Keratinocyte (primary cell): ENCODE data around the gene OLFML2A. TPM values are rescaled to one million over a fixed set of nuclear protein-coding genes. Genes with fewer than 3 reads are reported as not detected.

Experiments
- DNase-seq: peaks from one replicate; pipeline ENCODE4 v3.0.0-alpha.2; 2011; ENCODE audit warnings: low read depth, missing footprints, low spot score
- FAIRE-seq: peaks from 2 replicates; lab custom pipeline; 2011; peaks lifted over from hg19 to GRCh38; lab: Jason Lieb, UNC
- H2AFZ ChIP-seq: 2 replicates; pipeline ENCODE4 v1.6.0; 2012; ENCODE audit warnings: low read length, control low read depth, inconsistent platforms; ENCODE audit not compliant: control insufficient read depth
- H3K27ac ChIP-seq: 2 replicates; pipeline ENCODE4 v1.5.1; 2011; ENCODE audit warnings: low read length; ENCODE audit not compliant: control insufficient read depth, insufficient read depth
- H3K27me3 ChIP-seq: 3 replicates; pipeline ENCODE4 v1.6.0; 2011; ENCODE audit warnings: low read length; ENCODE audit not compliant: control insufficient read depth, insufficient read depth; ENCODE audit errors: extremely low read depth
- H3K36me3 ChIP-seq, 2 experiments: 2 replicates in 1 of 2; 3 replicates in 1 of 2; pipeline ENCODE4 v1.5.1; 2011; ENCODE audit warnings: low read length in 2 of 2, mild to moderate bottlenecking in 1 of 2; ENCODE audit not compliant: control insufficient read depth in 2 of 2, insufficient read depth in 2 of 2; ENCODE audit errors: extremely low read depth in 1 of 2
- H3K4me1 ChIP-seq: 3 replicates; pipeline ENCODE4 v1.5.1; 2011; ENCODE audit warnings: low read length; ENCODE audit not compliant: control insufficient read depth, insufficient read depth; ENCODE audit errors: extremely low read depth
- H3K4me2 ChIP-seq: 3 replicates; pipeline ENCODE4 v1.6.0; 2011; ENCODE audit warnings: low read depth, low read length; ENCODE audit not compliant: control insufficient read depth, insufficient read depth; ENCODE audit errors: extremely low read depth
- H3K4me3 ChIP-seq, 3 experiments: fragments of 200-600 bp in 1 of 3; sonication (generic) in 1 of 3; 2 replicates in 2 of 3; 3 replicates in 1 of 3; pipeline ENCODE4 v1.5.1; 2011 to 2016; ENCODE audit warnings: low read length in 3 of 3, mild to moderate bottlenecking in 3 of 3, control low read depth in 2 of 3, inconsistent platforms in 1 of 3, low read depth in 1 of 3, mixed read lengths in 1 of 3, mixed run types in 1 of 3, moderate library complexity in 1 of 3; ENCODE audit not compliant: control insufficient read depth in 2 of 3, insufficient read depth in 2 of 3; ENCODE audit errors: extremely low read depth in 1 of 3
- H3K79me2 ChIP-seq: 2 replicates; pipeline ENCODE4 v1.6.0; 2012; ENCODE audit warnings: low read length; ENCODE audit not compliant: control insufficient read depth, insufficient read depth
- H3K9ac ChIP-seq: 3 replicates; pipeline ENCODE4 v1.6.0; 2011; ENCODE audit warnings: low read length; ENCODE audit not compliant: control insufficient read depth, insufficient read depth; ENCODE audit errors: extremely low read depth
- H3K9me1 ChIP-seq: 3 replicates; pipeline ENCODE4 v1.6.0; 2011; ENCODE audit warnings: low read length; ENCODE audit not compliant: control insufficient read depth, insufficient read depth; ENCODE audit errors: extremely low read depth
- H3K9me3 ChIP-seq: 2 replicates; pipeline ENCODE4 v1.5.1; 2012; ENCODE audit warnings: low read depth, low read length; ENCODE audit not compliant: control insufficient read depth
- H4K20me1 ChIP-seq: 3 replicates; pipeline ENCODE4 v1.6.0; 2011; ENCODE audit warnings: low read length; ENCODE audit not compliant: control insufficient read depth, insufficient read depth; ENCODE audit errors: extremely low read depth
- CTCF ChIP-seq, 3 experiments: IDR thresholded peaks in 1 of 3; conservative IDR thresholded peaks in 1 of 3; optimal IDR thresholded peaks in 1 of 3; 2 replicates in 2 of 3; 3 replicates in 1 of 3; pipeline versions ENCODE3 to v1.5.1; 2011; ENCODE audit warnings: low read length in 3 of 3, mild to moderate bottlenecking in 3 of 3, moderate library complexity in 2 of 3, control low read depth in 1 of 3, inconsistent platforms in 1 of 3; ENCODE audit not compliant: insufficient read depth in 2 of 3; ENCODE audit errors: extremely low read depth in 1 of 3
- EZH2 ChIP-seq: IDR thresholded peaks from one replicate; pipeline ENCODE4 v1.6.1; 2012; ENCODE audit warnings: inconsistent platforms, mild to moderate bottlenecking, low read length, moderate library complexity
- dilution Hi-C: fragments of 300-500 bp; cut with MboI; formaldehyde crosslinking; loops from one replicate; pipeline ENCODE4 v1.7.0; 2020; ENCODE audit warnings: low sequenced_read_pairs; ENCODE audit not compliant: extremely low pct_ligation_motif_present
- polyA plus RNA-seq, 5 experiments: library from polyadenylated mRNA; depleted of rRNA in 3 of 5; stranded (reverse) in 3 of 5; stranded (forward) in 1 of 5; unstranded in 1 of 5; fragments of >200 nt; gene quantifications; 1 replicate in 1 of 5; 2 replicates in 3 of 5; 3 replicates in 1 of 5; pipeline versions ENCODE4 v1.2.1 to v1.2.3, GENCODE V29; 2011 to 2012; ENCODE audit warnings: missing spikeins in 2 of 5, low read depth in 1 of 5, low replicate concordance in 1 of 5

OLFML2A gene
- polyA plus RNA-seq, 1 donor (not counting 4 experiments of a cell fraction or from before 2014, with no cell fraction given): 1.1 TPM

DNA sequence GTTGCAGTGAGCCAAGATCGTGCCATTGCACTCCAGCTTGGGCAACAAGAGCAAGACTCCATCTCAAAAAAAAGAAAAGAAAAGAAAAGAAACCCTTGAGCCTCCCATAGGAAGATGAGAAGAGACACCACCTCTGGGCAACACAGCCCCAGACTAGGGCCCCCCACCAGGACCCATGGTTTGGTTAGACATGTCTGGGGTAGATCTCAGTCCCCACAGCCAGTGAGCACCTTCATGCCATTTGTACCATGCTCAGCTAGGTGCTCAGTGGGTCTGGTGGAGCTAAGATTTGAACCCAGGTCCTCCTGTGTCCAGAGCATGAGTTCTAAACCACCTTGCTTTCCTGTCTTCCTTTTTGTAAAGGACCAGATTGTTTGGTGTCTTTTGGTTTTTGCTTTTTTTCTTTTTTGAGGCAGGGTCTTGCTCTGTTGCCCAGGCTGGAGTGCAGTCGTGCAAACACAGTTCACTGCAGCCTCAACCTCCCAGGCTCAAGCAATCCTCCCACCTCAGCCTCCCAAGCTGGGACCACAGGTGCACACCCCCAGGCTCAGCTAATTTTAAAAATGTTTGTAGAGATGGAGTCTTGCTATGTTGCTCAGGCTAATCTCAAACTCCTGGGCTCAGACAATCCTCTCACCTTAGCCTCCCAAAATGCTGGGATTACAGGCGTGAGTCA, 11.7 kb downstream of the OLFML2A start:
- Histone ChIP-seq H3K36me3 (no peaks in the 10 kb centered on the region), H3K4me3 (no peak overlapping the region), H3K79me2 (no peaks in the 10 kb centered on the region), H3K9me1 (no peaks in the 10 kb centered on the region), H4K20me1 (no peaks in the 10 kb centered on the region), H3K27ac (no peak overlapping the region), H3K9me3 (no peaks in the 10 kb centered on the region), H2AFZ (no peak overlapping the region), H3K4me2 (no peak overlapping the region), H3K27me3 (peaks cover 2% of the 10 kb centered on the region), H3K9ac (no peak overlapping the region), H3K4me1 (peaks cover 6% of the 10 kb centered on the region)
- no peak for FAIRE-seq
- dilution Hi-C loops: no loop called here
- no peak for DNase-seq
- TF ChIP-seq EZH2 (no peak), CTCF (optimal IDR thresholded peaks at IDR 0.05 in 1 of 3, IDR thresholded peaks at IDR 0.05 in 1 of 3, conservative IDR thresholded peaks at IDR 0.05 in 1 of 3; ENCODE audit: extremely low read depth in 1 of 3, insufficient read depth in 2 of 3, low read length in 3 of 3) (no peak)

DNA sequence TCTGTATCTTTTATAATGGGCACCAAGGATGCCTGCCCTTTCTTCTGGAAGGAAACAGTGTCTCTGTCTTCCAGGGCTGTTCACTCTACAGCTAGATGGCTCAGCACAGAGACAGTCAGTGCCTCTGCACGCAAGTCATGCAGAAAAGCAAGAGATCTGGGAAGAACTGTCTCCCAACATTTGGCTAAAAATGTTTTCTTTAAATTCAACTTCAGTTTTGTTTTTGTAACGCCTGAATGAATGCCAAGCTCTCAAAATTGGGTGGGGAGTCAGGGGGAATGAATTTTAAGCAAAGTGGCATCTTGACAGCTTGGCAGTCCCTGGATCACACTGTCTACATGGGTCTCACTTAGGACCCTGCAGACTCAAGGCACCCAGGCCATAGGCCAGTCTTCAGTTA, 12.6 kb downstream of the OLFML2A start:
- dilution Hi-C loops: no loop called here
- Histone ChIP-seq H3K79me2 (no peaks in the 10 kb centered on the region), H3K4me3 (no peak overlapping the region), H3K9ac (no peak overlapping the region), H3K9me3 (no peaks in the 10 kb centered on the region), H2AFZ (no peak overlapping the region), H3K4me2 (no peak overlapping the region), H3K9me1 (no peaks in the 10 kb centered on the region), H3K27me3 (peaks cover 2% of the 10 kb centered on the region), H3K36me3 (no peaks in the 10 kb centered on the region), H3K27ac (no peak overlapping the region), H3K4me1 (peaks cover 2% of the 10 kb centered on the region), H4K20me1 (no peaks in the 10 kb centered on the region)
- no peak for FAIRE-seq
- TF ChIP-seq EZH2 (no peak), CTCF (optimal IDR thresholded peaks at IDR 0.05 in 1 of 3, IDR thresholded peaks at IDR 0.05 in 1 of 3, conservative IDR thresholded peaks at IDR 0.05 in 1 of 3; ENCODE audit: extremely low read depth in 1 of 3, insufficient read depth in 2 of 3, low read length in 3 of 3) (no peak)
- no peak for DNase-seq
